GM23338 (cell line): Measurements from ENCODE around the gene ASIC3. TPM values are rescaled to one million over a fixed set of nuclear protein-coding genes. Genes with fewer than 3 reads are reported as not detected.

Experiments used
- ATAC-seq: fragments of 200-7000 bp; cut with Tn5 transposase; 3 replicates; pipeline ENCODE4 v1.9.1; 2020
- DNase-seq: peaks from one replicate; pipeline ENCODE4 v3.0.0-alpha.2; 2015; ENCODE audit warnings: low spot score
- H2AFZ ChIP-seq: fragments of 200-600 bp; sonication (generic); 2 replicates; pipeline ENCODE4 v1.8.0; 2016; ENCODE audit warnings: antibody characterized with exemption, mild to moderate bottlenecking, moderate library complexity
- H3F3A ChIP-seq: fragments of 200-600 bp; sonication (generic); replicated peaks from 2 replicates; pipeline ENCODE4 v1.8.0; 2017; ENCODE audit warnings: antibody characterized with exemption, mixed run types, low read depth
- H3K27ac ChIP-seq: fragments of 200-600 bp; sonication (generic); 2 replicates; pipeline ENCODE4 v1.6.1; 2016; ENCODE audit warnings: low read depth
- H3K27me3 ChIP-seq: fragments of 200-600 bp; sonication (generic); 2 replicates; pipeline ENCODE4 v1.8.0; 2016; ENCODE audit warnings: mild to moderate bottlenecking, mixed run types, moderate library complexity; ENCODE audit not compliant: insufficient read depth
- H3K36me3 ChIP-seq: fragments of 200-600 bp; sonication (generic); 2 replicates; pipeline ENCODE4 v1.8.0; 2016; ENCODE audit warnings: mild to moderate bottlenecking; ENCODE audit not compliant: insufficient read depth
- H3K4me1 ChIP-seq: fragments of 200-600 bp; sonication (generic); 2 replicates; pipeline ENCODE4 v1.8.0; 2016; ENCODE audit warnings: mild to moderate bottlenecking, moderate library complexity; ENCODE audit not compliant: insufficient read depth
- H3K4me2 ChIP-seq: fragments of 200-600 bp; sonication (generic); 2 replicates; pipeline ENCODE4 v1.7.1; 2017; ENCODE audit warnings: mixed run types
- H3K4me3 ChIP-seq: fragments of 200-600 bp; sonication (generic); 2 replicates; pipeline ENCODE4 v1.6.1; 2016; ENCODE audit warnings: mixed run types
- H3K79me2 ChIP-seq: fragments of 200-600 bp; sonication (generic); replicated peaks from 2 replicates; pipeline ENCODE4 v1.8.0; 2017; ENCODE audit warnings: mild to moderate bottlenecking; ENCODE audit not compliant: insufficient read depth
- H3K9me2 ChIP-seq: fragments of 200-600 bp; sonication (generic); 2 replicates; pipeline ENCODE4 v1.8.0; 2017; ENCODE audit not compliant: insufficient read depth
- H4K20me1 ChIP-seq: fragments of 200-600 bp; sonication (generic); replicated peaks from 2 replicates; pipeline ENCODE4 v1.8.0; 2017; ENCODE audit warnings: mild to moderate bottlenecking; ENCODE audit not compliant: insufficient read depth
- H3K27ac Mint-ChIP-seq: 2 replicates; pipeline ENCODE4 v1.8.0; 2020; ENCODE audit warnings: inconsistent platforms, mild to moderate bottlenecking, moderate library complexity, mixed read lengths
- H3K27me3 Mint-ChIP-seq: 3 replicates; pipeline ENCODE4 v1.8.0; 2022; ENCODE audit warnings: low read depth, mild to moderate bottlenecking, moderate library complexity, mixed read lengths, inconsistent platforms; ENCODE audit not compliant: insufficient read depth, poor library complexity
- H3K36me3 Mint-ChIP-seq: 3 replicates; pipeline ENCODE4 v1.8.0; 2021; ENCODE audit warnings: low read depth, mild to moderate bottlenecking, inconsistent platforms, moderate library complexity, mixed read lengths
- H3K4me1 Mint-ChIP-seq: 3 replicates; pipeline ENCODE4 v1.8.0; 2020; ENCODE audit warnings: mild to moderate bottlenecking, inconsistent platforms, mixed read lengths
- H3K4me3 Mint-ChIP-seq: 3 replicates; pipeline ENCODE4 v1.8.0; 2021; ENCODE audit warnings: moderate library complexity, mild to moderate bottlenecking, inconsistent platforms, mixed read lengths
- H3K9me3 Mint-ChIP-seq: 3 replicates; pipeline ENCODE4 v1.8.0; 2020; ENCODE audit warnings: moderate library complexity, mild to moderate bottlenecking, inconsistent platforms, mixed read lengths
- CREB1 ChIP-seq: fragments of 250-450 bp; sonication (Bioruptor Pico); IDR thresholded peaks from 2 replicates; pipeline ENCODE4 v1.5.0; 2020; ENCODE audit warnings: low read depth, mild to moderate bottlenecking, moderate library complexity
- CTCF ChIP-seq, 2 experiments: fragments of 200-600 bp in 1 of 2; sonication (generic) in 1 of 2; conservative IDR thresholded peaks; 2 replicates each; pipeline versions ENCODE4 v1.5.1 to v1.6.1; 2016 to 2017; ENCODE audit warnings: antibody characterized with exemption in 2 of 2, low read depth in 2 of 2, mild to moderate bottlenecking in 2 of 2, moderate library complexity in 1 of 2
- ETS1 ChIP-seq: IDR thresholded peaks from 2 replicates; pipeline ENCODE4 v1.6.1; 2016; ENCODE audit warnings: antibody characterized with exemption
- EZH2 ChIP-seq: fragments of 200-600 bp; sonication (generic); IDR thresholded peaks from one replicate; pipeline ENCODE4 v1.8.0; 2017; ENCODE audit warnings: antibody characterized with exemption, mild to moderate bottlenecking, low read depth; ENCODE audit not compliant: unreplicated experiment
- EZH2phosphoT487 ChIP-seq: fragments of 200-600 bp; sonication (generic); IDR thresholded peaks from one replicate; pipeline ENCODE4 v1.8.1; 2018; ENCODE audit warnings: antibody characterized with exemption; ENCODE audit not compliant: unreplicated experiment
- JUNB ChIP-seq: IDR thresholded peaks from one replicate; pipeline ENCODE4 v1.6.1; 2016; ENCODE audit warnings: antibody characterized with exemption; ENCODE audit not compliant: unreplicated experiment
- NANOG ChIP-seq: IDR thresholded peaks from 2 replicates; pipeline ENCODE4 v1.6.1; 2016; ENCODE audit warnings: antibody characterized with exemption, borderline replicate concordance
- POLR2AphosphoS5 ChIP-seq: IDR thresholded peaks from 2 replicates; pipeline ENCODE4 v1.6.1; 2016; ENCODE audit warnings: antibody characterized with exemption, low read depth
- REST ChIP-seq: IDR thresholded peaks from one replicate; pipeline ENCODE4 v1.6.1; 2018; ENCODE audit warnings: antibody characterized with exemption; ENCODE audit not compliant: unreplicated experiment
- STAT1 ChIP-seq: IDR thresholded peaks from one replicate; pipeline ENCODE4 v1.6.1; 2016; ENCODE audit warnings: antibody characterized with exemption; ENCODE audit not compliant: unreplicated experiment
- ZNF114 ChIP-seq: fragments of 250-450 bp; sonication (Bioruptor Pico); IDR thresholded peaks from 2 replicates; pipeline ENCODE4 v1.5.0; 2020; ENCODE audit warnings: mild to moderate bottlenecking, moderate library complexity
- ZNF331 ChIP-seq: fragments of 250-450 bp; sonication (Bioruptor Pico); IDR thresholded peaks from 2 replicates; pipeline ENCODE4 v1.5.0; 2020; ENCODE audit warnings: low read depth, mild to moderate bottlenecking, moderate library complexity
- ZNF462 ChIP-seq: fragments of 250-450 bp; sonication (Bioruptor Pico); IDR thresholded peaks from 2 replicates; pipeline ENCODE4 v1.5.0; 2020; ENCODE audit warnings: mild to moderate bottlenecking, moderate library complexity
- polyA plus RNA-seq: library from polyadenylated mRNA; unstranded; fragments of >200 nt; fragmentation: Nextera tagmentation; extraction: Ambion mirVana; gene quantifications from 2 replicates; pipeline ENCODE4 v1.2.1, GENCODE V29; 2016
- total RNA-seq: library from RNA; depleted of rRNA; stranded (reverse); fragments of >200 nt; shearing (Covaris generic); gene quantifications from 2 replicates; pipeline ENCODE4 v1.2.3, GENCODE V29; 2014

Gene ASIC3
- total and polyA plus RNA-seq, 2 experiments from 2014 or later: 0.87 to 0.90 TPM

GRCh38 chr7:151058781-151059366 lies 10.5 kb downstream of the ASIC3 start:
- no peaks in the 10 kb centered on the region for H3K9me2 ChIP-seq
- H3K27ac Mint-ChIP-seq: 0 out of 2 replicates have a peak overlapping the region, but pooled peaks have one; percentile 40
- H3K27me3 ChIP-seq: peaks cover 36% of the 10 kb centered on the region
- no peak overlapping the region for H3K27ac ChIP-seq
- TF ChIP-seq NANOG (no peak), CTCF (conservative IDR thresholded peaks at IDR 0.05; ENCODE audit: low read depth in 2 of 2) (no peak), STAT1 (no peak), ZNF331 (CRISPR knock-in tag) (no peak), REST (no peak), ZNF462 (no peak), JUNB (no peak), CREB1 (CRISPR knock-in tag) (no peak), EZH2phosphoT487 (no peak), POLR2AphosphoS5 (no peak), ETS1 (no peak), EZH2 (no peak), ZNF114 (CRISPR knock-in tag) (no peak)
- H3K27me3 Mint-ChIP-seq: peaks cover 45% of the 10 kb centered on the region
- H3K4me1 ChIP-seq: peaks cover 36% of the 10 kb centered on the region
- H3K36me3 ChIP-seq: no peaks in the 10 kb centered on the region
- H3F3A ChIP-seq: peaks cover 14% of the 10 kb centered on the region
- H4K20me1 ChIP-seq: no peaks in the 10 kb centered on the region; the same call in 1 of the 2 replicates
- peak overlapping the region; percentile 29; the same call in 1 of the 2 replicates for H2AFZ ChIP-seq
- peaks cover 47% of the 10 kb centered on the region for H3K4me1 Mint-ChIP-seq
- no peak for ATAC-seq
- no peak for DNase-seq
- H3K4me2 ChIP-seq: peak overlapping the region; percentile 95
- H3K4me3 ChIP-seq: peak overlapping the region; percentile 99
- H3K9me3 Mint-ChIP-seq: no peaks in the 10 kb centered on the region
- H3K4me3 Mint-ChIP-seq: peak overlapping the region; percentile 86
- peaks cover 10% of the 10 kb centered on the region for H3K79me2 ChIP-seq
- peaks cover 4% of the 10 kb centered on the region; the same call in 1 of the 3 replicates for H3K36me3 Mint-ChIP-seq
